Naive thymus-derived CD4-positive, alpha-beta T cell (primary cell): ENCODE measurements around the gene IRAK3. TPM values are rescaled to one million over a fixed set of nuclear protein-coding genes. Genes with fewer than 3 reads are reported as not detected.

Experiments
- ATAC-seq: fragments of 150-1000 bp; cut with Tn5 transposase; 2 replicates; pipeline ENCODE4 v1.10.0; 2021; ENCODE audit warnings: mild to moderate bottlenecking, moderate library complexity
- CTCF ChIA-PET: fragments of 350-600 bp; sonication (Branson Sonifier 250); formaldehyde crosslinking; loops from one replicate; lab custom pipeline; 2021; ENCODE audit warnings: antibody characterized with exemption; lab: Charles Lee
- POLR2A ChIA-PET: fragments of 350-600 bp; sonication (Branson Sonifier 250); formaldehyde crosslinking; loops from one replicate; lab custom pipeline; 2021; ENCODE audit warnings: antibody characterized with exemption, inconsistent platforms; lab: Charles Lee
- DNase-seq, 9 donors: peaks; one replicate each; pipeline versions ENCODE4 v3.0.0 to v3.0.0-alpha.2; 2020 to 2022; ENCODE audit warnings: mixed read lengths in 1 of 9
- H3K27ac ChIP-seq: one replicate; pipeline ENCODE4 v1.7.0; 2013; ENCODE audit warnings: mild to moderate bottlenecking, low read depth, low read length, moderate library complexity
- H3K27me3 ChIP-seq, 2 donors: one replicate each; pipeline ENCODE4 v1.7.0; 2013; ENCODE audit warnings: low read length in 2 of 2, mild to moderate bottlenecking in 2 of 2, moderate library complexity in 2 of 2; ENCODE audit not compliant: control insufficient read depth in 2 of 2, insufficient read depth in 2 of 2
- H3K36me3 ChIP-seq, 3 experiments: 1 replicate in 2 of 3; 2 replicates in 1 of 3; pipeline ENCODE4 v1.7.0; 2013; ENCODE audit warnings: low read length in 3 of 3, mild to moderate bottlenecking in 3 of 3, moderate library complexity in 1 of 3; ENCODE audit not compliant: insufficient read depth in 3 of 3, control insufficient read depth in 2 of 3
- H3K4me1 ChIP-seq, 2 donors: one replicate each; pipeline ENCODE4 v1.7.0; 2013; ENCODE audit warnings: low read length in 2 of 2, mild to moderate bottlenecking in 2 of 2, moderate library complexity in 1 of 2; ENCODE audit not compliant: control insufficient read depth in 2 of 2, insufficient read depth in 2 of 2
- H3K4me3 ChIP-seq: 2 replicates; pipeline ENCODE4 v1.7.0; 2013; ENCODE audit warnings: mild to moderate bottlenecking, low read length
- H3K9me3 ChIP-seq, 3 experiments: 1 replicate in 2 of 3; 2 replicates in 1 of 3; pipeline ENCODE4 v1.7.0; 2013; ENCODE audit warnings: low read length in 3 of 3; ENCODE audit not compliant: control insufficient read depth in 2 of 3
- H3K27ac Mint-ChIP-seq, 9 donors: one replicate each; pipeline ENCODE4 v1.8.0; 2020 to 2022; ENCODE audit warnings: mixed read lengths in 9 of 9, mild to moderate bottlenecking in 8 of 9, moderate library complexity in 5 of 9, inconsistent platforms in 2 of 9
- H3K27me3 Mint-ChIP-seq, 5 donors: one replicate each; pipeline ENCODE4 v1.8.0; 2021 to 2022; ENCODE audit warnings: mixed read lengths in 5 of 5, mild to moderate bottlenecking in 1 of 5
- H3K36me3 Mint-ChIP-seq, 5 donors: one replicate each; pipeline ENCODE4 v1.8.0; 2020 to 2022; ENCODE audit warnings: mixed read lengths in 5 of 5, mild to moderate bottlenecking in 3 of 5, inconsistent platforms in 1 of 5
- H3K4me1 Mint-ChIP-seq, 7 donors: one replicate each; pipeline ENCODE4 v1.8.0; 2020 to 2022; ENCODE audit warnings: mixed read lengths in 7 of 7, mild to moderate bottlenecking in 3 of 7, inconsistent platforms in 1 of 7
- H3K4me3 Mint-ChIP-seq, 10 donors: one replicate each; pipeline ENCODE4 v1.8.0; 2020 to 2022; ENCODE audit warnings: mild to moderate bottlenecking in 10 of 10, mixed read lengths in 10 of 10, moderate library complexity in 6 of 10, inconsistent platforms in 2 of 10
- H3K9me3 Mint-ChIP-seq, 11 donors: one replicate each; pipeline ENCODE4 v1.8.0; 2020 to 2022; ENCODE audit warnings: mixed read lengths in 11 of 11, mild to moderate bottlenecking in 4 of 11, inconsistent platforms in 1 of 11, moderate library complexity in 1 of 11
- intact Hi-C, 2 donors: fragments of 100-400 bp; cut with micrococcal nuclease; formaldehyde crosslinking; loops; one replicate each; pipeline ENCODE4 v1.15.1; 2023
- polyA plus RNA-seq, 2 donors: library from polyadenylated mRNA; unstranded; fragments of 300-500 nt; fragmentation: Illumina TruSeq; gene quantifications; one replicate each; pipeline ENCODE4 v1.2.3, GENCODE V29; 2021
- total RNA-seq, 6 experiments: library from RNA in 5 of 6; stranded (reverse) in 5 of 6; gene quantifications; 1 replicate in 5 of 6; 2 replicates in 1 of 6; pipeline ENCODE4 v1.2.3 and lab custom pipeline; 2021 to 2026

Gene IRAK3
- total and polyA plus RNA-seq, 7 experiments from 2014 or later, result 0.19 to 28.8 (median 1.9) TPM; not detected in 2

DNA sequence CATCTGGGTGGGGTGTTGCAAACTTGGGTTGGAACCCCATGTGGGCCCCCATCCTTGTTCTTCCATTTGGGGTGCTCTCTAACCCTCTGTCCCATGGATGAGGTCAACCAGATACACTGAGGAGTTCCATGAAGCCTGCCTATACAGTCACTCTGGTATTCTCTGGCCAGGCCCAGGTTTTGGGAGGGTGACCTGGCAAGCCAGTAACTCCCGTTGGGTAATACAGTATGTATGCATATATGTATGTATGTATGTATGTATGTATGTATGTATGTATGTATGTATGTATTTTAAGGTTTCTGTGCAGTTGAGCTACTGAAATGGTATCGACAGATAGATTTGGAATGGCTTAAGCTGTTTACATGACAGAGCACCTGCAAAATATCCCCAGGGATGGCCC is 100.5 kb downstream of the IRAK3 start:
- H3K27me3 Mint-ChIP-seq, result no peaks in the 10 kb centered on the region
- Histone ChIP-seq H3K36me3 (no peaks in the 10 kb centered on the region), H3K9me3 (no peaks in the 10 kb centered on the region), H3K4me1 (peaks cover 57 to 66% of the 10 kb centered on the region in 2 donors), H3K4me3 (no peak overlapping the region), H3K27me3 (no peaks in the 10 kb centered on the region), H3K27ac (no peak overlapping the region)
- no peak for ATAC-seq
- H3K4me1 Mint-ChIP-seq, result peaks cover 56 to 94% (median 75%) of the 10 kb centered on the region in 7 donors
- peaks cover 0 to 13% (median 0%) of the 10 kb centered on the region in 11 donors for H3K9me3 Mint-ChIP-seq
- H3K36me3 Mint-ChIP-seq, result peaks cover 0 to 35% (median 0%) of the 10 kb centered on the region in 5 donors
- H3K4me3 Mint-ChIP-seq, result peak overlapping the region in 9 of 10 donors; percentile 30 to 82 (median 57)
- intact Hi-C loops, result loop anchor here in 1 of 2 donors (5.0 kb wide), 3 partner anchors 33 to 1343 kb away; partner anchors contain the start of gene CAND1
- DNase-seq, result no peak
- ChIA-PET POLR2A (interaction anchor here (2.7 kb wide), 1 partner anchor 12 kb away, joined by 20 read pairs; the partner anchor contains the start of gene HELB), CTCF (interaction anchor here (0.5 to 1.9 kb wide), 3 partner anchors 10 to 156 kb away, joined by 3 to 10 read pairs (median 4); no protein-coding TSS in a partner anchor)
- H3K27ac Mint-ChIP-seq, result peak overlapping the region; percentile 82 to 95 (median 90)

DNA sequence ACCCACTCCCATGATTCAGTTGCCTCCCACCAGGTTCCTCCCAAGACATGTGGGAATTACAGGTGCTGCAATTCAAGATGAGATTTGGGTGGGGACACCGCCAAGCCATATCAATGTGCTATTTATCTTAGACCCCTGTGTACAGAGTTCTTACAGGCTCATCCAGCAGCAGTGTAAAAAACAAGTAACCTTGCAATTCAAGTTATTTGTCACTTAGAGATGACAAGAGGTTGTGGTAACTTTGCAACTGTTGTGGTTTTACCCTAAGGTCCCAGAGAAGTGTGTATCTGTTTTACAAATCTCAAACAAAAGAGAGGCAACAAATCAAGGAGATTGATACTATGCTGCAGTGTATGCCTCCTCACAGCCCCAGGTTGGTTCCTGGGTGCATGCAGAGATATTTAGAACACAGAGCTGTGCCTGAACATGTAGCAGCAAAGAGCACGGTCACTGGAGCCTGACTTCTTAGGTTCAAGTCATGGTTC is 101.7 kb downstream of the IRAK3 start:
- peaks cover 0 to 13% (median 0%) of the 10 kb centered on the region in 11 donors for H3K9me3 Mint-ChIP-seq
- no peaks in the 10 kb centered on the region for H3K9me3 ChIP-seq
- H3K27me3 Mint-ChIP-seq, result no peaks in the 10 kb centered on the region
- H3K36me3 ChIP-seq, result no peaks in the 10 kb centered on the region
- intact Hi-C loops, result no loop called here
- peak overlapping the region; percentile 37 for H3K27ac ChIP-seq
- peaks cover 57 to 62% of the 10 kb centered on the region in 2 donors for H3K4me1 ChIP-seq
- H3K36me3 Mint-ChIP-seq, result peaks cover 0 to 36% (median 0%) of the 10 kb centered on the region in 5 donors
- H3K4me3 Mint-ChIP-seq, result peak overlapping the region; percentile 43 to 77 (median 63)
- peak in 8 of 9 donors; percentile 27 to 76 (median 58) for DNase-seq
- ChIA-PET POLR2A (interaction anchor here (2.7 kb wide), 1 partner anchor 11 kb away, joined by 20 read pairs; the partner anchor contains the start of gene HELB), CTCF (no interaction called here)
- H3K27me3 ChIP-seq, result no peaks in the 10 kb centered on the region
- H3K4me3 ChIP-seq, result peak overlapping the region; percentile 35
- H3K27ac Mint-ChIP-seq, result peak overlapping the region; percentile 66 to 95 (median 90)
- peaks cover 55 to 86% (median 72%) of the 10 kb centered on the region in 7 donors for H3K4me1 Mint-ChIP-seq
- ATAC-seq, result peak; percentile 68

DNA sequence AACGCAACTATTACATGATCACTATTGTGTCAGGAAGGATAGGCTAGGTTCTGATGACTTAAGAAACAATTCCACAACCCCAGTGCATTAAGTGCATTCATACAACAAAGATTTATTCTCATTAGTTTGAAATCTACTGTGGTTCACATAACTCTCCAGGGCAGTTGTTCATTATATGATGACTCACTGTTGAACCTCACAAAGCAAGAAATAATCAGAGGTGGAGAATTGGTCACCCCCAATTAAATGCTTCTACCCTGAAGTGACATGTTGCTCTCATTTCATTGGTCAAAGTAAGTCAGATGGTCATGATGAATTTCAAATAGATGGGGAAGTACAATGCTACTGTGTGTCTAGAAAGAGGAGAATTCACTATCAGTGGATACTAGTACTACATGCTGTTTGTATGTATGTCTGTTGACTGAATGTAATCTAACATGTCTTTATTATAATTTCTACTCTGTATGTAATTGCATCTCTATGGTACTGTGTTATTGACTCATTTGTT is 107.2 kb downstream of the IRAK3 start:
- Histone ChIP-seq H3K4me1 (peaks cover 9 to 26% of the 10 kb centered on the region in 2 donors), H3K36me3 (no peaks in the 10 kb centered on the region), H3K9me3 (no peaks in the 10 kb centered on the region), H3K4me3 (no peak overlapping the region), H3K27me3 (no peaks in the 10 kb centered on the region), H3K27ac (no peak overlapping the region)
- Mint-ChIP-seq H3K27me3 (peaks cover 0 to 5% (median 0%) of the 10 kb centered on the region in 5 donors), H3K9me3 (peaks cover 0 to 7% (median 0%) of the 10 kb centered on the region in 11 donors), H3K36me3 (peaks cover 0 to 15% (median 0%) of the 10 kb centered on the region in 5 donors), H3K4me3 (peak overlapping the region in 1 of 10 donors; percentile 26), H3K27ac (peak overlapping the region in 3 of 9 donors; percentile 8 to 63 (median 13)), H3K4me1 (peaks cover 23 to 64% (median 48%) of the 10 kb centered on the region in 7 donors)
- CTCF ChIA-PET, result no interaction called here
- DNase-seq, result no peak
- no peak for ATAC-seq
- intact Hi-C loops, result no loop called here
- POLR2A ChIA-PET, result interaction anchor here (1.2 kb wide), 1 partner anchor 1334 kb away, joined by 3 read pairs; no protein-coding TSS in a partner anchor

DNA sequence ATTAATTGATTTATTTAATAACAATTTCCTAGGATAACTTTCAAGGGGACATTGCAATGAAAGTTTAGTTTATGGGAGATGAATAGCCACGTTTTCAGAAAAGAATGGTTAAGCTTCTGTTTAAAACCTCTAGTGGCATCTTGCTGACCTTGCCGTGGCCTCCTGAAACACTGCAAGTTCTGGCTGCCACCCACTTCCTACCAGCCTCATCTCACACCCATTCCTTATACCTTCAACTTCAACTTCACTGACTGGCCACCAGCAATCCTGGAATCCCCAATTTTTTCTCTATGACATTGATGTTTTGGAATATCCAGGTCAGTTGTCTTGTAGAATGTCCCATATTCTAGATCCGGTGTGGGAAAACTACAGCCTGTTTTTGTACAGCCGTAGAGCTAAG is 108.1 kb downstream of the IRAK3 start:
- peaks cover 0 to 5% (median 0%) of the 10 kb centered on the region in 5 donors for H3K27me3 Mint-ChIP-seq
- Histone ChIP-seq H3K27me3 (no peaks in the 10 kb centered on the region), H3K9me3 (no peaks in the 10 kb centered on the region), H3K27ac (no peak overlapping the region), H3K4me1 (peaks cover under 1 to 17% of the 10 kb centered on the region in 2 donors), H3K4me3 (no peak overlapping the region), H3K36me3 (no peaks in the 10 kb centered on the region)
- POLR2A ChIA-PET, result interaction anchor here (1.3 kb wide), 1 partner anchor 9 kb away, joined by 7 read pairs; no protein-coding TSS in a partner anchor
- DNase-seq (no peak), ATAC-seq (no peak)
- H3K4me3 Mint-ChIP-seq, result peak overlapping the region in 4 of 10 donors; percentile 2 to 37 (median 16)
- H3K4me1 Mint-ChIP-seq, result peaks cover 21 to 60% (median 47%) of the 10 kb centered on the region in 7 donors
- peak overlapping the region in 2 of 9 donors; percentile 13 to 34 for H3K27ac Mint-ChIP-seq
- peaks cover 0 to 7% (median 0%) of the 10 kb centered on the region in 11 donors for H3K9me3 Mint-ChIP-seq
- intact Hi-C loops, result loop anchor here in 1 of 2 donors (1.0 kb wide), 1 partner anchor 9 kb away; no protein-coding TSS in a partner anchor
- H3K36me3 Mint-ChIP-seq, result peaks cover 0 to 15% (median 0%) of the 10 kb centered on the region in 5 donors
- CTCF ChIA-PET, result no interaction called here

DNA sequence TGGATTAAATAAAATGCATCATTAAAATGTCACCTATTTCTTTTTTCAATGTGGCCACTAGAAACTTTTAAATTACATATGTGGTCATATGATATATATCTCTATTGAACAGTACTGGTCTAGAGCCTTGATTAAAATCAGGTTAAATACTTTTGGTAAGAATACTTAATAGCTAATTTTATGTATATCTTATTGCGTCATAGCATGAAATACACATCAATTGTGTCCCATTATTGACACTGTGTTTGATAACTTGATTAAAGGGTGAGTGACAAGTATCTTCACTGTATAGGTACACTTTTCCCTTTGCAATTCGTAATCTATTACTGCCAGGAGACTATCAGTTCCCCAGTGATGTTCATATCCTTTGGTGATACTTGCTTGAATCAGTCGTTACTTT is 108.9 kb downstream of the IRAK3 start:
- Mint-ChIP-seq H3K4me3 (no peak overlapping the region), H3K27me3 (peaks cover 0 to 5% (median 0%) of the 10 kb centered on the region in 5 donors), H3K9me3 (peaks cover 0 to 4% (median 0%) of the 10 kb centered on the region in 11 donors), H3K4me1 (peaks cover 18 to 52% (median 45%) of the 10 kb centered on the region in 7 donors), H3K27ac (no peak overlapping the region), H3K36me3 (peaks cover 0 to 10% (median 0%) of the 10 kb centered on the region in 5 donors)
- no peak overlapping the region for H3K4me3 ChIP-seq
- DNase-seq (no peak), ATAC-seq (no peak)
- intact Hi-C loops, result loop anchor here in 1 of 2 donors (1.0 kb wide), 1 partner anchor 10 kb away; no protein-coding TSS in a partner anchor
- H3K27ac ChIP-seq, result no peak overlapping the region
- peaks cover 0 to 15% of the 10 kb centered on the region in 2 donors for H3K4me1 ChIP-seq
- no peaks in the 10 kb centered on the region for H3K27me3 ChIP-seq
- H3K9me3 ChIP-seq, result no peaks in the 10 kb centered on the region
- CTCF ChIA-PET, result no interaction called here
- POLR2A ChIA-PET, result interaction anchor here (1.3 kb wide), 1 partner anchor 10 kb away, joined by 7 read pairs; no protein-coding TSS in a partner anchor
- no peaks in the 10 kb centered on the region for H3K36me3 ChIP-seq
